K562 (cell line): ENCODE results near the gene CTPS2. TPM values are rescaled to one million over a fixed set of nuclear protein-coding genes. Genes with fewer than 3 reads are reported as not detected.
A peak's percentile ranks its signal among the peaks of the same experiment; 100 is the strongest.

Experiments used
- ATAC-seq: fragments of 200-7000 bp; cut with Tn5 transposase; 3 replicates; pipeline ENCODE4 v1.9.1; 2020; ENCODE audit warnings: moderate library complexity
- BruUV-seq: library from RNA; stranded (reverse); fragments of 400-500 nt; replicated peaks from 2 replicates; lab custom pipeline; 2021; lab: Mats Ljungman, UMichigan
- CTCF ChIA-PET: fragments of 300-600 bp; formaldehyde crosslinking; extraction: SDS; loops from one replicate; lab custom pipeline; 2021; ENCODE audit warnings: low intra/inter-chr PET ratio; lab: Yijun Ruan, JAX
- POLR2A ChIA-PET: fragments of 300-600, 350-650 bp; sonication (Branson Sonifier 250); formaldehyde crosslinking; extraction: SDS; loops from one replicate; lab custom pipeline; 2021; ENCODE audit warnings: antibody characterized with exemption, inconsistent platforms; lab: Yijun Ruan, JAX
- DNase-seq, 4 experiments: peaks; one replicate each; pipeline versions ENCODE4 v3.0.0 to v3.0.0-alpha.2; 2011 to 2018; ENCODE audit warnings: low spot score in 3 of 4, mixed read lengths in 3 of 4; ENCODE audit errors: extremely low read depth in 1 of 4
- FAIRE-seq: peaks from 2 replicates; lab custom pipeline; 2011; peaks lifted over from hg19 to GRCh38; lab: Jason Lieb, UNC
- H2AFZ ChIP-seq: 2 replicates; pipeline ENCODE4 v1.6.0; 2011; ENCODE audit warnings: low read depth, low read length, control low read depth, inconsistent platforms
- H3K27ac ChIP-seq: fragments of 200-600 bp; 3 replicates; pipeline ENCODE4 v1.8.0; 2011; ENCODE audit warnings: low read depth, mild to moderate bottlenecking, control low read depth, inconsistent platforms, low read length, moderate library complexity, mixed read lengths; ENCODE audit errors: extremely low read depth
- H3K27me3 ChIP-seq, 2 experiments: fragments of 300-600 bp in 1 of 2; 2 replicates in 1 of 2; 3 replicates in 1 of 2; pipeline versions ENCODE4 v1.6.0 to v1.8.0; 2011; ENCODE audit warnings: inconsistent platforms in 2 of 2, low read length in 2 of 2, mild to moderate bottlenecking in 1 of 2, mixed read lengths in 1 of 2, moderate library complexity in 1 of 2; ENCODE audit not compliant: control insufficient read depth in 2 of 2, insufficient read depth in 2 of 2
- H3K36me3 ChIP-seq: fragments of 300-600 bp; 3 replicates; pipeline ENCODE4 v1.8.0; 2011; ENCODE audit warnings: mild to moderate bottlenecking, low read length, inconsistent platforms; ENCODE audit not compliant: control insufficient read depth, insufficient read depth
- H3K4me1 ChIP-seq, 2 experiments: fragments of 200-600 bp in 1 of 2; replicated peaks in 1 of 2; 2 replicates in 1 of 2; 3 replicates in 1 of 2; pipeline versions ENCODE4 v1.5.1 to v1.8.0; 2011; ENCODE audit warnings: inconsistent platforms in 2 of 2, low read length in 2 of 2, mild to moderate bottlenecking in 1 of 2, mixed read lengths in 1 of 2, moderate library complexity in 1 of 2; ENCODE audit not compliant: control insufficient read depth in 2 of 2, insufficient read depth in 2 of 2
- H3K4me2 ChIP-seq: 2 replicates; pipeline ENCODE4 v1.6.1; 2011; ENCODE audit warnings: low read length, control low read depth, inconsistent platforms, mixed read lengths; ENCODE audit not compliant: insufficient read depth
- H3K4me3 ChIP-seq: fragments of 200-600 bp; sonication (generic), shearing (Covaris generic); 2 replicates; pipeline ENCODE4 v1.5.1; 2016; ENCODE audit warnings: control low read depth, inconsistent platforms
- H3K79me2 ChIP-seq: fragments of 200-600 bp; 3 replicates; pipeline ENCODE4 v1.8.0; 2011; ENCODE audit warnings: low read length, inconsistent platforms; ENCODE audit not compliant: control insufficient read depth, insufficient read depth
- H3K9ac ChIP-seq, 2 experiments: 2 replicates each; pipeline versions ENCODE4 v1.6.0 to v1.6.1; 2011; ENCODE audit warnings: low read depth in 2 of 2, low read length in 2 of 2, control low read depth in 1 of 2, inconsistent platforms in 1 of 2, mild to moderate bottlenecking in 1 of 2, mixed read lengths in 1 of 2; ENCODE audit not compliant: insufficient read depth in 1 of 2
- H3K9me1 ChIP-seq: one replicate; pipeline ENCODE4 v1.6.0; 2011; ENCODE audit warnings: inconsistent platforms, mild to moderate bottlenecking, low read length, moderate library complexity; ENCODE audit not compliant: control insufficient read depth, insufficient read depth
- H3K9me3 ChIP-seq: replicated peaks from 2 replicates; pipeline ENCODE4 v1.5.1; 2011; ENCODE audit warnings: low read depth, low read length, inconsistent platforms; ENCODE audit not compliant: control insufficient read depth, insufficient read depth
- H4K20me1 ChIP-seq: replicated peaks from 2 replicates; pipeline ENCODE4 v1.6.1; 2011; ENCODE audit warnings: low read length, inconsistent platforms, mixed read lengths; ENCODE audit not compliant: control insufficient read depth, insufficient read depth
- CAMTA2 ChIP-seq: fragments of 250-450 bp; sonication (Bioruptor Pico); conservative IDR thresholded peaks from 2 replicates; pipeline ENCODE4 v1.5.1; 2022
- CHD1 ChIP-seq: fragments of 200-600 bp; sonication (generic); IDR thresholded peaks from one replicate; pipeline ENCODE4 v1.6.1; 2012; ENCODE audit warnings: mild to moderate bottlenecking, moderate library complexity, low read length, inconsistent platforms
- DACH1 ChIP-seq: fragments of 450-650 bp; IDR thresholded peaks from 2 replicates; pipeline ENCODE4 v1.6.1; 2018; ENCODE audit not compliant: partially characterized antibody
- HDAC6 ChIP-seq: IDR thresholded peaks from 2 replicates; pipeline ENCODE4 v1.6.1; 2012; ENCODE audit warnings: low read depth, mild to moderate bottlenecking, control low read depth, inconsistent platforms, low read length, moderate library complexity
- NFE2 ChIP-seq: IDR thresholded peaks from 2 replicates; pipeline ENCODE4 v1.6.1; 2014; ENCODE audit warnings: antibody characterized with exemption, low read depth
- NR2F6 ChIP-seq: fragments of 450-650 bp; formaldehyde crosslinking; IDR thresholded peaks from 2 replicates; pipeline ENCODE4 v1.4.0; 2020; ENCODE audit warnings: mild to moderate bottlenecking
- SMARCA5 ChIP-seq: fragments of 450-650 bp; IDR thresholded peaks from 2 replicates; pipeline ENCODE4 v1.6.1; 2016
- SNRNP70 ChIP-seq: fragments of 200-400 bp; formaldehyde crosslinking; optimal IDR thresholded peaks from 2 replicates; pipeline ENCODE3; 2017; ENCODE audit warnings: low read depth, low read length
- TCF7L2 ChIP-seq: fragments of 150-350 bp; IDR thresholded peaks from 2 replicates; pipeline ENCODE4 v1.6.1; 2016; ENCODE audit warnings: low read depth, mild to moderate bottlenecking, low read length, moderate library complexity
- THRAP3 ChIP-seq: fragments of 450-650 bp; IDR thresholded peaks from 2 replicates; pipeline ENCODE4 v1.6.1; 2016; ENCODE audit warnings: mild to moderate bottlenecking, inconsistent platforms, borderline replicate concordance
- THRB ChIP-seq: fragments of 450-650 bp; formaldehyde crosslinking; conservative IDR thresholded peaks from 2 replicates; pipeline ENCODE4 v1.4.0; 2022; ENCODE audit warnings: mild to moderate bottlenecking, missing genetic modification characterization
- ZKSCAN1 ChIP-seq: fragments of 150-350 bp; IDR thresholded peaks from 2 replicates; pipeline ENCODE4 v1.6.1; 2016; ENCODE audit warnings: low read depth, low read length
- ZKSCAN8 ChIP-seq: fragments of 200-800 bp; sonication (Bioruptor generic); IDR thresholded peaks from 2 replicates; pipeline ENCODE4 v1.6.1; 2016; ENCODE audit warnings: missing genetic modification characterization, missing compliant biosample characterization
- ZNF639 ChIP-seq, 2 experiments: fragments of 200-800 bp in 1 of 2; sonication (Bioruptor generic) in 1 of 2; sonication (generic) in 1 of 2; formaldehyde crosslinking in 1 of 2; IDR thresholded peaks in 1 of 2; conservative IDR thresholded peaks in 1 of 2; 2 replicates each; pipeline versions ENCODE4 v1.5.0 to v1.6.1; 2016 to 2020; ENCODE audit warnings: missing compliant biosample characterization in 1 of 2, missing genetic modification characterization in 1 of 2, missing genetic modification reagents in 1 of 2
- WGBS: fragments of 100-300 bp; shearing (Covaris generic); methylation state at CpG from one replicate; pipeline ENCODE4 v1.1.6; 2016; ENCODE audit warnings: low coverage, mixed read lengths; ENCODE audit not compliant: insufficient coverage; ENCODE audit errors: missing lambda C conversion rate; 5-methylcytosine and 5-hydroxymethylcytosine counted together
- in situ Hi-C: fragments of 300-500 bp; cut with MboI; formaldehyde crosslinking; loops from 4 replicates; pipeline ENCODE4 v1.15.0; 2018; ENCODE audit warnings: inconsistent platforms, mixed read lengths
- intact Hi-C: fragments of 100-400 bp; cut with micrococcal nuclease; formaldehyde crosslinking; loops from 2 replicates; pipeline ENCODE4 v1.14.2; 2022
- polyA plus RNA-seq, 8 experiments: library from polyadenylated mRNA; depleted of rRNA in 4 of 8; stranded (reverse) in 5 of 8; unstranded in 3 of 8; fragments of >200 nt; fragmentation: Nextera tagmentation in 2 of 8; fragmentation: Illumina TruSeq in 1 of 8; extraction: Ambion mirVana in 2 of 8; extraction: Trizol in 1 of 8; gene quantifications; 2 replicates each; pipeline versions ENCODE4 v1.2.1 to v1.2.3, GENCODE V29; 2011 to 2014; ENCODE audit warnings: inconsistent platforms in 1 of 8, missing spikeins in 1 of 8
- total RNA-seq, 7 experiments: library from RNA; depleted of rRNA in 6 of 7; stranded (reverse); fragments of >200 nt in 6 of 7; fragmentation: Illumina TruSeq in 2 of 7; extraction: Trizol in 2 of 7; gene quantifications; 2 replicates each; pipeline versions ENCODE4 v1.2.1 to v1.2.3, GENCODE V29; 2011 to 2021; ENCODE audit warnings: low replicate concordance in 1 of 7
- TF ChIP-seq, protein P1 (sequence below): sonication (generic); formaldehyde crosslinking; IDR thresholded peaks from 2 replicates; pipeline ENCODE4 v1.8.0; 2022; ENCODE audit warnings: missing genetic modification reagents, mild to moderate bottlenecking, moderate library complexity, borderline replicate concordance
- TF ChIP-seq, protein P2 (sequence below): fragments of 450-650 bp; IDR thresholded peaks from 2 replicates; pipeline ENCODE4 v1.6.1; 2016; ENCODE audit warnings: borderline replicate concordance
- TF ChIP-seq, protein P3 (sequence below): sonication (generic); formaldehyde crosslinking; IDR thresholded peaks from 2 replicates; pipeline ENCODE4 v1.8.0; 2023; ENCODE audit warnings: mild to moderate bottlenecking, missing genetic modification reagents

The CTPS2 gene
- total and polyA plus RNA-seq, 9 of the 15 experiments (the other 6 are each of a cell fraction or from before 2014, with no cell fraction given): 5.4 to 19.5 (median 14.1) TPM

DNA sequence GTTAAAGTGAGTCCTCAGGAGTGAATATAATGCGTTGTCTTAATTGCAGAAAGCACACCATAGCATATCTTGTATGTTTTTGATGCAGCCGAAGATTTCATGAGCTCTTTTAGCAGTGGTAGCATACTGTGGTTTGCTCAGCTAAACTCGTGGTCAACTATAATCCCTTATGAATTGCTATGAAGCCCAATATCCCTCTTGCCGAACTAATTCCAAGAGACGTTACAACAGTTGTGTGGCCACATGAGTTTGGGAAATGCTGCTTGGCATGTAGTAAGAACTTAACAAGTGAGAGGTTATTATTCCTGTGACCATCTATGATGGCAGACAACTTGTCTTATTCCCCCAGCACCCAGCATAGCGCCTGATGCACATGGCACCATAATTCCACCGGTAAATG lies 37.7 kb upstream of the CTPS2 start:
- Histone ChIP-seq H3K27me3 (no peaks in the 10 kb centered on the region), H3K27ac (no peak overlapping the region), H3K79me2 (no peaks in the 10 kb centered on the region; the same call in 2 of the 3 replicates), H2AFZ (no peak overlapping the region), H3K4me1 (no peaks in the 10 kb centered on the region), H3K9me3 (no peaks in the 10 kb centered on the region), H3K36me3 (peaks cover 53% of the 10 kb centered on the region), H4K20me1 (no peaks in the 10 kb centered on the region), H3K9ac (no peak overlapping the region), H3K4me2 (no peak overlapping the region), H3K4me3 (no peak overlapping the region), H3K9me1 (no peaks in the 10 kb centered on the region)
- FAIRE-seq: no peak
- intact Hi-C loops: no loop called here
- in situ Hi-C loops: no loop called here
- no peak for DNase-seq
- ChIA-PET CTCF (no interaction called here), POLR2A (interaction anchor here (1.6 kb wide), 1 partner anchor 22 kb away, joined by 4 read pairs; no protein-coding TSS in a partner anchor)
- WGBS: 94% methylated on average over 7 of the region's 7 CpGs
- TSS peak; percentile 26 for BruUV-seq
- no peak for ATAC-seq
- TF ChIP-seq, protein P1, sequence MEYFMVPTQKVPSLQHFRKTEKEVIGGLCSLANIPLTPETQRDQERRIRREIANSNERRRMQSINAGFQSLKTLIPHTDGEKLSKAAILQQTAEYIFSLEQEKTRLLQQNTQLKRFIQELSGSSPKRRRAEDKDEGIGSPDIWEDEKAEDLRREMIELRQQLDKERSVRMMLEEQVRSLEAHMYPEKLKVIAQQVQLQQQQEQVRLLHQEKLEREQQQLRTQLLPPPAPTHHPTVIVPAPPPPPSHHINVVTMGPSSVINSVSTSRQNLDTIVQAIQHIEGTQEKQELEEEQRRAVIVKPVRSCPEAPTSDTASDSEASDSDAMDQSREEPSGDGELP (CRISPR knock-in tag): no peak
- TF ChIP-seq SMARCA5 (no peak), CHD1 (no peak), SNRNP70 (no peak), ZKSCAN1 (no peak), ZKSCAN8 (CRISPR knock-in tag) (no peak), HDAC6 (no peak), CAMTA2 (CRISPR knock-in tag) (no peak), THRAP3 (no peak), DACH1 (no peak), NFE2 (no peak), NR2F6 (CRISPR knock-in tag) (no peak), TCF7L2 (no peak), THRB (CRISPR knock-in tag) (no peak), ZNF639 (CRISPR knock-in tag; conservative IDR thresholded peaks at IDR 0.05 in 1 of 2, IDR thresholded peaks at IDR 0.05 in 1 of 2) (no peak)
- TF ChIP-seq, protein P2, sequence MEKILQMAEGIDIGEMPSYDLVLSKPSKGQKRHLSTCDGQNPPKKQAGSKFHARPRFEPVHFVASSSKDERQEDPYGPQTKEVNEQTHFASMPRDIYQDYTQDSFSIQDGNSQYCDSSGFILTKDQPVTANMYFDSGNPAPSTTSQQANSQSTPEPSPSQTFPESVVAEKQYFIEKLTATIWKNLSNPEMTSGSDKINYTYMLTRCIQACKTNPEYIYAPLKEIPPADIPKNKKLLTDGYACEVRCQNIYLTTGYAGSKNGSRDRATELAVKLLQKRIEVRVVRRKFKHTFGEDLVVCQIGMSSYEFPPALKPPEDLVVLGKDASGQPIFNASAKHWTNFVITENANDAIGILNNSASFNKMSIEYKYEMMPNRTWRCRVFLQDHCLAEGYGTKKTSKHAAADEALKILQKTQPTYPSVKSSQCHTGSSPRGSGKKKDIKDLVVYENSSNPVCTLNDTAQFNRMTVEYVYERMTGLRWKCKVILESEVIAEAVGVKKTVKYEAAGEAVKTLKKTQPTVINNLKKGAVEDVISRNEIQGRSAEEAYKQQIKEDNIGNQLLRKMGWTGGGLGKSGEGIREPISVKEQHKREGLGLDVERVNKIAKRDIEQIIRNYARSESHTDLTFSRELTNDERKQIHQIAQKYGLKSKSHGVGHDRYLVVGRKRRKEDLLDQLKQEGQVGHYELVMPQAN: no peak
- TF ChIP-seq, protein P3, sequence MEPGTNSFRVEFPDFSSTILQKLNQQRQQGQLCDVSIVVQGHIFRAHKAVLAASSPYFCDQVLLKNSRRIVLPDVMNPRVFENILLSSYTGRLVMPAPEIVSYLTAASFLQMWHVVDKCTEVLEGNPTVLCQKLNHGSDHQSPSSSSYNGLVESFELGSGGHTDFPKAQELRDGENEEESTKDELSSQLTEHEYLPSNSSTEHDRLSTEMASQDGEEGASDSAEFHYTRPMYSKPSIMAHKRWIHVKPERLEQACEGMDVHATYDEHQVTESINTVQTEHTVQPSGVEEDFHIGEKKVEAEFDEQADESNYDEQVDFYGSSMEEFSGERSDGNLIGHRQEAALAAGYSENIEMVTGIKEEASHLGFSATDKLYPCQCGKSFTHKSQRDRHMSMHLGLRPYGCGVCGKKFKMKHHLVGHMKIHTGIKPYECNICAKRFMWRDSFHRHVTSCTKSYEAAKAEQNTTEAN (CRISPR knock-in tag): no peak
